Cerebellar nuclear complex (tissue), 1 donor: Measurements from ENCODE around the gene RAB7A.
"Not testable (repeated sequence)": the region's sequence is repeated elsewhere in the genome, so short reads cannot be mapped to it uniquely, and the experiment has no call there.

Experiments used
- DNase-seq, 2 experiments: peaks; one replicate each; lab custom pipeline; 2025; lab: John Stamatoyannopoulos, UW

The RAB7A gene

DNA sequence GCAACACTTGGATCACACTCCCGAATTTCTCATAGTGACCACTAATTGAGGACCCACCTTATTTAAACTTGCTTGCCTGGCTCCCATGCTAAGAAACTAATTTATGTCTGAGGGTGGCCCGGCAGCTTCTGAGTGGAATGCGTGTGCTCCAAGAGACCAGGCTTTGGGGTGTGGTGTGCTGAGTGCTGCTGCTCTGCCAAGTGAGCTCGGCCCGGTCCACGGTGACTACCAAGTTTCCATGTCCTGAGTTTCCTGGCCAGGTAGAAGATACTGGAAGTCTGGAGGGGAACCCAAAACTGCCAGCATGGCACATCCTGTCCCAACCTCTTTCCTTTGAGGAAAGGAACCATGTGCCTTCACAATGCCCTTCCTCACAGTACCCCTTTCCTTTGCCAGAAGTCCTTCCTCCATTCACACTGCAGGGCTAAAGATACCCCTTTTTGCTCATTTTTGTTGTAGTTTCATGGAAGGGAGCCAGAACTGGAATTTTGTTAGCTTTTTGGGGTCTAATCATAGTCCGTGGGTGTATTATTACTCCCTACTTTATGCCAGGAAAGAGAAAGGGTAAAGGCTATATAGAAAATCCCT lies 94.4 kb downstream of the RAB7A start:
- DNase-seq: no peak

DNA sequence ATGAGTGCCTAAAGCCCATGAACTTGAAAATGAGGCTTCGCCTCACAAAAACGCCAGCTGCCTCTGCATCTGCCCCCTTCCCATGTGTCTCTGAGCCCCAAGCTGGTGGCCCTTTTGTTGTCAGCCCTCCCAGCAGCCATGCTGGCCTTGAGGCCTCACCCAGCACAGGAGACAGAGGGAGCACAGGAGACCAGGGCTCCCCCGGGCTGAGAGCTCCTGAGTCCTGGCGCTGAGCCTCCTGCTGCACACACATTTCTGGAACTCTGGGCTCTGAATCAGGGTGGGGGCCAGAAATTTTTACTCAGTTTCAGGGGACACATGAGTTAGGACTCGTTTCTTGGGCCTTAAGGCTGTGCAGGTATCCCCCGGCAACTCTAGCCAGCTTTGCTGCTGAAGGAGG lies 97.0 kb downstream of the RAB7A start:
- no peak for DNase-seq

DNA sequence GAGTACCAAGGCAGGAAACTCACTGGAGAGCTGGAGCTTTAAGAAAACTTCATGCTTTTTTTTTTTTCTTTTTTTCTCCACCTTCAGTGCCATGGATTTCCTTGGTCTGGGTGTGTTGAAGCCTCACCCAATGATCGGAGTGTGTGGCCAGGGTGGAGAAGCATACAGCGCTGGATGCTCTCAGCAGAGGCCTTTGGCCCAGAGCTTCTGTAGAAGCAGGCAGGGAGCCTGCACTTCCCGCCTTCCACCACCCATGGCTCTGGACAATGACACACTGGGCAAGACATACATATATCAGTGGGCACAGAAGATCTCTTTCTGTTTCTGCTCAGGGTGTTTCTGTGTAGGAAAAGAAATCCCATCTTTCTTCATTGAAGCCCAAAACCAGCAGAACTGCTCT lies 97.6 kb downstream of the RAB7A start:
- no peak for DNase-seq

DNA sequence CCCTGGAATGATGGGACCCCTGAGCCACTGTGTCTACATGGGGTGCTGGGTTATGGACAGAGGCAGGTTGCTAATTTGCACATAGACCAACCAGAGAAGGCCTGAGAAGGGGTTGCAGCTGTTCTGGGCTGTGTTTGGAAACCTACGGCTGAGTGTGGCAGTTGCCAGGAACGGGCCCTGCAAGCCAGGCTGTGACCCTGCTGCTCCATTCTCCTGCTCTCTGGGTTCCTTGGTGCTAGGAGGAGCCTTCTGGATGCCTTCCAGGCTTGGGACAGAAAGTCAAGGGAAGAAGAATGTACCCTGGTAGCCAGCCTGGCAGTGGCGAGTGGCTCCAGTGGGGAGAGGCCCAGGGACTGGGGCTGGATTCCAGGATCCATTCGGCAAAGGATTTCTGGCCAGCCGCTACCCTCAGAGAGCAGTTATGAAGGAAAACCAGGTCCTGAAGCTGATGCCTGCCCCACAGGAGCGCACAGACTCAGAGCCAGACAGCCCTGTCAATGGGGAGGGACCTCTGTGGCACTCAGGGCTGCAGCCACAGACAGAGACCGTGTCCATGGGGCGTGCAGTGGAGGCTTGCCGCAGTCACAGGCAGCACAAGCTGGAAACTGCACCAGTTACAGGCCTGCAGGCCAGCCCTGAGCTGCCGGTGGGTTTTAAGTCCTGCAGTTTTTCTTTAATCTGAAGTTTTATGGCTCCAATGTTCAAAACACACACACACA lies 98.3 kb downstream of the RAB7A start:
- DNase-seq: peak in 1 of 2 experiments; percentile 4

DNA sequence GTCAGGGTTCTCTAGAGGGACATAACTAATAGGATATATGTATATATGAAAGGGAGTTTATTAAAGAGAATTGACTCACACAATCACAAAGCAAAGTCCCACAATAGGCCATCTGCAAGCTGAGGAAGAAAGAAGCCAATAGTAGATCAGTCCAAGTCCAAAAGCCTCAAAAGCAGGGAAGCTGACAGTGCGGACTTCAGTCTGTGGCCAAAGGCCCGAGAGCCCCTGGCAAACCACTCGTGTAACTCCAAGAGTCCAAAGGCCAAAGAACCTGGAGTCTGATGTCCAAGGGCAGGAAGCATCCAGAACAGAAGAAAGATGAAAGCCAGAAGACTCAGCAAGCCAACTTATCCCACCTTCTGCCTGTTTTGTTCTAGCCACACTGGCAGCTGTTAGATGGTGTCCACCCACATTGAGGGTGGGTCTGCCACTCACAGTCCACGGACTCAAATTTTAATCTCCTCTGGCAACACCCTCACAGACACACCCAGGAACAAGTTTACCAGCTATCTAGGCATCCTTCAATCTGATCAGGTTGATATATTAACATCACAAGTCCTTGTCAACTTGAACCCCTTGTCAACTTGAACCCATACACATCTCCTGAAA lies 99.2 kb downstream of the RAB7A start:
- DNase-seq: no peak

DNA sequence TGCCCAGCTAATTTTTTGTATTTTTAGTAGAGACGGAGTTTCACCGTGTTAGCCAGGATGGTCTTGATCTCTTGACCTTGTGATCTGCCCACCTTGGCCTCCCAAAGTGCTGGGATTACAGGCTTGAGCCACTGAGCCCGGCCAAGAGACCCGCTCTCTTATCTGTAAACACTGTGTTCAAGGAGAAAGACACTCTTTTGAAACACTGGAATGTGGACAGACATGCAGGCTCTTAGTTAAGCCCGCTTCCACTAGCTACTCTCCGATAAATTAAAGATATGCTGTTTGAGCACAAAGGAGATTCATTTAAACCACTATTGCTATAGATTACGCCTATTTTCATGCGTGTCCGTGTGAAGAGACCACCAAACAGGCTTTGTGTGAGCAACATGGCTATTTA lies 103.1 kb downstream of the RAB7A start:
- DNase-seq: not testable (repeated sequence)

DNA sequence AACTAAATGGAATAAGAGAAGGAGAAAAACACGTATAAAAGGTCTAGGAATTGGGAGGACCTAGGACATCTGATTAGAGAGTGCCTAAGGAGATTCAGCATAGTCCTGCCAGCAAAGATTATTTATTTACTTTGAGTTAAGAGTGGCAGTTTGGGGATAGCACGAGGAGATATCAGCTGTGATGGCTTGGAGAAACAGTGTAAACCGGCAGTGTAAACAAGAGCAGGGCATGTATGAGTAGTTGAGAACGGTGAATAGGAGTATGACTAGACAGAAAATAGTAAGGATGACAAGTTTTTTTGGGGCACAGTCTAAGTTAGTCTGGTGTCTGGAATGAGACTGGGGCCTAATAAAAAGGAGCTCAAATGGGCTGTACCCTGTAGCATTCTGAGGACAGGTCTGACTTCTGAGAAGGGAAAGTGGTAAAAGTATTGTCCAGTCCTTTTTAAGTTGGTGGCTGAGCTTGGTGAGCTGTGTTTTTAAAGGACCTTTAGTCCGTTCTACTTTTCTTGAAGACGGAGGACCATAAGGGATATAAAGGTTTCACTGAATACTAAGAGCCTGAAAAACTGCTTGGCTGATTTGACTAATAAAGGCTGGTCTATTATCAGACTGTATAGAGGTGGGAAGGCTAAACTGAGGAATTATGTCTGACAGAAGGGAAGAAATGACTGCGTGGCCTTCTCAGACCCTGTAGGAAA lies 104.1 kb downstream of the RAB7A start:
- DNase-seq: not testable (repeated sequence)

DNA sequence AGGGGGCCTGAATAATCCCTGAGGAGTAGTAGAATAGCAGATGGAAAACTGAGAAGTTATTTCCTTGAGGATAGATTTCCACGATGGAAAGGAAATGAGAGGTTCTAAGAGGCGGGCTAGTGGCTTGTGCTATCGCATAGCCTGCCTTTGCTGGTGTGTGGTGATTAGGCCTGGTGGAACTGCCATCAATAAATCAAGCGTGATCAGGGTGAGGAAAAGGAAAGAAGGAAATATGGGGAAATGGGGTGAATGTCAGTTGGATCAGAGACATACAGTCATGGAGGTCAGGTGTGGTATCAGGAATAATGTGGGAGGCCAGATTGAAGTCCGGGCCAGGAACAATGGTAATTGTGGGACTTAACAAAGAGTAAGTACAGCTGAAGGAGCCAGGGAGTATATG lies 104.8 kb downstream of the RAB7A start:
- not testable (repeated sequence) for DNase-seq

DNA sequence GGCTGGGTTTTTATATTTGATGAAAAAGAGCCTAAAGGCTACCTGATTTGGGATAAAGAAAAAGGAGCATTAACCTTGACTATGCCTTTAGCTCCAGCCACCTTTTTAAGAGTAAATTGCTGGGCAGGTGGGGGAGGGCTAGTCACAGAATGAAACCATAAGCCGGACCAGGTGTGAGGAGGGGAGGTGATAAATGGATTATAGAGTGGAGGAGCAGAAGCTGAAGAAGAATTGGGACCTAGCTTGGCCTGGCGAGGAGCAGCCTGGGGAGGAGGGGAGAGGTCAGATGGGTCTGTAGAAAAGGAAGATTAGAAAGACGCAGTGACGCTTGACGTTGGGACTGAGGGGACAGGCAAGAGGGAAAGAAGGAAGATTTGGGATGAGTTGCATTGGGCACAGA lies 107.0 kb downstream of the RAB7A start:
- DNase-seq: not testable (repeated sequence)

DNA sequence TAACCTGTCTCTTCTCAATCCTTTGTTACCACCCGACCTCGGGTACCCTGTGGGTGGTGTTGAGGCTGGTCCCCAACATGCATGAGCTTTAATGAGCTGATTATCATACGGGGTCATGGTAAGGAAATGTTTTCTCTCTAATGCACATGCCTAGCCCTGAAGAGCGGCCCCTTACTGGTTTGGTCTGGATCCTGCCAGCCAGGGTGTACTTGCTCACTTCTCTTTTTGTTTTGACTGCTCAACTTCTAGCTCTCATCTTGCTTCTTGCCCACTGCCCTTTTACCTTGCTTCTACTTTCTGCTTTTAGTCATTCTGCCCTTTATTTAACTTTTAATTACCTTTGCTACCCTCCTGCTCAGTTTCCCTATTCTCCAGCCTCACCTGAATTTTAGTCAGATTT lies 109.1 kb downstream of the RAB7A start:
- no peak for DNase-seq

DNA sequence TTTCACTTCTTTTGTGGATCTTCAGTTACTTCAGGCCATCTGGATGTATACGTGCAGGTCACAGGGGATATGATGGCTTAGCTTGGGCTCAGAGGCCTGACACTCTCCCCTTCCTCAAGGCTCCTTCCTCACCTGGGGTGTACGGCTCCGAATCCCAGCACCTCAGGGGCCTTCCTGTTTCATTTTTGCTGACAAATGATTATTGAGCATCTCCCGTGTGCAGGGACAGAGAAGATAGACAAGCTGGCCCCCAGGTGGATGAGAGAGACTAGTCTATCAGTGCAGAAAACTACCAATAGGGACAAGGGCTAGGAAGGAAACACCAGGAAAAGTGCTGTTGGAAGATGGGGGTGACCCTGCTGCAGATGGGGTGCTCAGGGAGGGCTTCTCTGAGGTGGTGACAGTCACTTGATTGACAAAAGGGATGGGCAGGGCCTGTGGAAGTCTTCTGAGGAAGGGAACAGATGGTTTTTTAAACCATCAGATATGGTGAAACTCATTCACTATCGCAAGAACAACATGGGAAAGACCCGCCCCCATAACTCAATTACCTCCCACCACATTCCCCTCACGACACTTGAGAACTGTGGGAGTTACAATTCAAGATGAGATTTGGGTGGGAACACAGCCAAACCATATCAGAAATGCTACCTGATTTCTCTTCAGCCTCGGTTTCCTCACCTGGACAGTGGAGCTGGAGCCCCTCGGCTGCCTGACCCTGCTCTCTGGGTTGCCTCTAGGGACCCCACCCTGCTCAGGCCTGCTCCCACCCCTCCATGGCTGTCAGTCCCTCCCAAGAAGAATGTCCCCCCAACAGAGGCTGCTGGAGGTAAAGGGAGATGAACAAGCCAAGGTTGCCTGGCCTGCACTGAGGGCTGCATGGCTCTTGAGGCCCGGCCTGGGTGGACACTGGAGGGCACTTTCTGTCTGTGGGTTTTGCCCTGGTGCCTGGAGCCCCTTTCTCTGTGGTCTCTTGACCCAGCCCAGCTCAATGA lies 116.2 kb downstream of the RAB7A start:
- DNase-seq: no peak

DNA sequence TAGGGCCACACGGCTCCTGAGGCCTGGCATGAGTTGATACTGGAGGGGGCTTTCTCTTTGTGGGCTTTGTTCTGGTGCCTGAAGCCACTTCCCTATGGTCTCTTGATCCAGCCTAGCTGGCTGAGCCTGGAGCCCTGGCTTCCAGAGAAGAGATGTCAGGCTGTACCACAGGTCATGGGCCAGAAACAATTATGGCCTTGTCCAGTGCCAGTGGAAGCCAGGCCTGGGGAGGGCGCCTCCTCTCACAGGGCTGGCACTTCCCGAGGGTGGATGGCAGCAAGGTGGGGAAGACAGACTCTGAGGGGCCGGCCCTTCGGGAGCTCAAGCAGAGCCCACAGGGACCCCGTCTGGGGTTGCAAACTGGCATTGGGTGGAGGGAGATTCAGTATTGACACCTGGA lies 118.5 kb downstream of the RAB7A start:
- no peak for DNase-seq

DNA sequence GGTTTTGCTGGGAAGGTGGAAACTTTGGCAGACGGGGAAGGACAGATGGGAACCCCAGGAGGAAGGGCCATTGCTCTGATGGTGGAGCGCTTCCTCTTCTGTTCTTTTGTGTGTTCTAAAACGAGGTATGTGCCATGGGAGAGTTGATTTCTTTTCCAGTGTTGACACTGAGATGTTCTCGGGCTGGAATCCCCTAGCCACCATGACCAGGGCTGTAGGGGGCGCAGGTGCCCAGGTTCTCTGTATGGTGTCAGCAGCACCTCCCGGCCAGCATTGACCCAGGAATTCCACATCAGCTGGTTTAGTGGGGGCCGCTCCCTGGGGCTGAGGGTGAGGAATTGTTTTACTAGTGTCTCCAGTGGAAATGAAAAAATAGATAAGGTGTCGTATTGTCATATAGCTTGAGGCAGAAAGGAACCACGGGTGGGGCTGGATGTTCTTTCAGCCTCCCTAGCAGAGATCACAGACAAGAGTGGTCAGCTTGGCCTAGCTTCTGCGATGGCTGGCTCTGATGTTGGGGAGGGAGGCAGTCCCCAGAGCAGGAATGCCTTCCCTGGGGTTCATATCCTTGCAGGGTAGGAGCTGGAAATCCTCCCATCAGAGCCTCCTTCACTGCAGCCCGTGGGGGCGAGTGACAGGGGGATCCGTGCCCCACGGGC lies 119.3 kb downstream of the RAB7A start:
- DNase-seq: peak in 1 of 2 experiments; percentile 61

DNA sequence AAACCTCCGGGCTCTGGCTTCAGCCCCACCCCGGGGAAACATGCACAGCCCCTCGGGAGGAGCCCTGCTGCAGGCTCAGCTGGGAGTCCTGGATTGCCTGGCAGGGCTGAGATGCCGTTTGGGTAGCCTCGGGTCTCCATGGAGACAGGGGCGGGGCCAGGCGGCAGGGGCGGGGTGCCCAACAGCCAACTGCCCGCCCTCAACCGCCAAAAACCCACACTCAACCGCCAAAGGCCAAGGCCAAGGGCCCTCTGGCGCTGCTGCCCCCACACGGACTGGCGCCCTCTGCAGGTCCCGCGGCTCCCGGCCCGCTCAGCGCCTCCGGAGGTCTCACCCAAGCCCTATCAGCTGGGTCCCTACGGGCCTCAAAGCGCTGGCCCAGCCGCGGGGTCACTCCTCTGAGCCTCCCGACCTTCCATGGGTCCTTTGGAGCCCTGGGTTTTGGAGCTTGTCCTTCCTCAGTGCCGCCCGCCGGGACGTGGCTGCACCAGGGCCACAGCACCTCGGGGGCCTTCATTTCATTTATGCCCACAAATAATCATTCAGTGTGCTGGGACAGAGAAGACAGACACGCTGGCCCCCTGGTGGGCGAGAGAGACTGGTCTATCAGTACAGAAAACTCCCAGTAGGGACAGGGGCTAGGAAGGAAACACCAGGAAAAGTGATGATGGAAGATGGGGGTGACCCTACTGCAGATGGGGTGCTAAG lies 119.9 kb downstream of the RAB7A start:
- DNase-seq: peak; percentile 34 to 54

DNA sequence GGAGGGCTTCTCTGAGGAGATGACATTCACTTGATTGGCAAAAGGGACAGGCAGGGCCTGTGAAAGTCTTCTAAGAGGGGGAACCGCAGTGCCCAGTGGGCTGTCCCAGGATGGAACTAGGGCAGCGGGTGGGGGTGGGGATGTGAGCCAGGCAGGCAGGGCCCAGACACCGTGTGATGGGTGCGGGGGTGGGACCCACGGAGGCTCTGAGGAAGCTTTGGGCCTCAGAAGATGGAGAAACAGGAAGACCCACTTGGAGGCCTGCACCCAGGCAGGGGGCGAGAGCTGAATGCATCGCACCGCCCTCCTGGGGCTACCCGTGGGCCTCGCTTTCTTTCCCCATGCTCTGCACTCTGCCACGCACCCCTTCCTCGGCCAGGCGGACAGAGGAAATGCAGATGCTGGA lies 120.5 kb downstream of the RAB7A start:
- no peak for DNase-seq

DNA sequence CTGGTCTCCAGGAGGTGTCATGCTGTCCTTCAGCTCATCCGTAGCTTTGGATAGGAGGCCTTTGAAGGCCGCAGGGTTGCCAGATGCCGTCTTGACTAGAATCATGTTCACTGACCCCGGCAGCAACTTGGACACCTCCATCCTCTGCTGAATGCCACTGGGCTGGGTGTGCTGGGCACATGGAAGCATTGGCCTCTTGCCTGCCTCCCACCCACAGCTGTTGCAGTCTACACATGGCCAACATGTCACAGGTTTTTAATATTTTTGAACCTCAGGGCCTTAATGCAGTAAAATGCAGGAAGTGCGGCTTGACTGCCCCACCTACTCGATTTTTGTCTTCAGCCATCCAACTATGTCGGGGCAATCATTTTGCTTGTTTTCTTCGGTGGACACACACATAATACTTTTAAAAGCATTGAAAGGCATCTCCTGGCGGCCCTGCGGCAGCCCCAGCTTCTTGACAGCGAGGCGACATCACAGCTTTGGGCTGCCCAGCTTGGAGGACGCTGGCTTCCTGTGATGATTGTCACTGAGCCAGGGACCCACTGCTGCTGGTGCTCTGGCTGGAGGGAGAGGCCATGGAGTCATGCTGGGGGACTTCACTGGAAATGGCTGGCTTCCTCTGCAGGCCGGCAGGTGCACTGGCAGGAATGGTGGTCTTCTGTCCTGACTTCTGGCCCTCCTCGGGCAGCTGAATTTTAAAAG lies 121.8 kb downstream of the RAB7A start:
- no peak for DNase-seq

DNA sequence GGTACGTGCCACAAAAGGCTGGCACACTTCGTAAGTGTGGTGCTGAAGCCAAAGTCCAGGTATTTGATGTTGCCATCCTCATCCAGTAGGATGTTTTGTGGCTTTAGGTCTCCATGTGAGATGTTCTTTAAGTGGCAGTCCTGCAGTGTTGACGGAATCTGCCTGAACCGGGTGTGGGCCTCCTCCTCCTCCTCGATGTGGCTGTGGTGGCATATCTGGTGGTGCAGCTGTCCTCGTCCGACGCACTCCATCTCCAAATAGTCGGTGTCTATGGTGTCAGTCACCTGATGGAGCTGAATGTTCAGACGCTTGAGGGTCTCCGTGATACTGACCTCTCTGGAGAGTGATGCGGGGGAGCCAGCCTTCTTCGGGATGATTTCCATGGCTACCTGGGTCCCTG lies 123.0 kb downstream of the RAB7A start:
- no peak for DNase-seq

DNA sequence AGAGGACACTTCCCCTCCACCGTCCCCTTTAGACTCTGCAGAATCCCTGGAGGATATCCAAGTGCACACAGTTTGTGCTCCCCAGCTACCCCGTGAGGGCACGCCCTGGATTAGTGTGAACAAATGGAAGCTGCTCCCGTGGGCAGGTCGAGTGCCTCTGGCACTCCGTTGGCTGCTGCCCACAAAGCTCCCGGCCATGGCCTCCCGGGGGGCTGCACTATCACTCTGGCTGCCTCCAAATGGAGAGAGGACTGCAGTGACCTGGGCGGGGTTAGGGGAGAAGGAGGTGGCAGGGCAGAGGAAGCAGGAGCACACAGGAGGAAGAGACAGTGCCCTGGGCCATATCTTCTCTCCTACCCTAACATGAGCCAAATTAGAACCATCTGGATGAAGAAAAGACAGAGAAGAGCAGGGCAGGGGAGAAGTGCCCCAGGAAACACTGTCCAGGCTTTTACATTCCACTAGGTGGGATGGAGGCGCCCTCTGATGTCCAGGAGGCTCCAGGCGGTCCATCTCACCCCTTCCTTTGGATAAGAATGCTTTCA lies 124.0 kb downstream of the RAB7A start:
- no peak for DNase-seq

DNA sequence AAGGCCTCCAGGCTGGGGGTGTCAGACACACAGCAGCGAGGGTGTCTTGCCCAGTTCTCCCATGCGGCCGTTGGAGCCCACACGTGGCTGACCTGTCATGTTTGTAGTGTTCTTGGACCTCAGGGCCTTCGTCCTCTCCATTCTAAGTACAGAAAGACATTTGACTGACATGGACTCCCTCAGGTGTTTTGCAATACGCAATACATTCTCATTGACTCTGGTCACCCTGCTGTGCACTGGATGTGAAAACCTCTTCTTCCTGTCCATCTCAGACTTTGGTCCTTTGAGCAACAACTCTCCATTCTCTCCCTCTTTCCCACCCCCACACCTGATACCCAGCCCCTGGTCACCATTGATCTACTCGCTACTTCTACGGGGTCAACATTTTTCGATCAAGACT lies 124.6 kb downstream of the RAB7A start:
- DNase-seq: no peak

DNA sequence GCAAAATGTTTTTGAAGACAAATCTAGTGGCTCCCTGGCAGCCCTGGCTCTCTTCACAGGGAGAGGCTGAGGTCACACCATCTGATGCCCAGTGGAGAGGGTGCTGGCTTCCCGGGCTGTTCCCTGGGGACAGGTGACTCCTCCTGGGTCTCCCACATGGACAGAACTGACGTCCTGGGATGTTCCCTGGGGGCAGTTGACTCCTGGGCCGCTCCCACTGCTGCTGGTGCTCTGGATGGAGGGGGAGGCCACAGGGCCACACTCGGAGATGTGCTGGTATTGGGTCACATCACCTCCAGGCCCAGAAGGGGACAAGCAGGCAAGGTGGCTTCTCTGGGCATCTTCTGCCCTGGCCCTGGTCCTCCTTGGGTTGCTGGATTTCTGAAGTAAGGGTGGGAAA lies 125.6 kb downstream of the RAB7A start:
- DNase-seq: no peak
